Epithelial cell of umbilical artery (primary cell): ENCODE measurements around the gene ARFGEF2. TPM values are rescaled to one million over a fixed set of nuclear protein-coding genes. Genes with fewer than 3 reads are reported as not detected.

ENCODE experiments used
- total RNA-seq: library from RNA; depleted of rRNA; stranded (reverse); fragments of >200 nt; gene quantifications from 2 replicates; pipeline ENCODE4 v1.2.3, GENCODE V29; 2014

ARFGEF2 gene
- total RNA-seq, result 34.1 and 42.4 TPM in 2 replicates

GRCh38 chr20:48921168-48921882, at the start of gene ARFGEF2:
Gene ARFGEF2 (plus strand): TSS chr20:48921711. CDS start chr20:48921890, 179 bp downstream.

GRCh38 chr20:49046087-49046900, 124.8 kb downstream of the ARFGEF2 start, which contains the start of gene CSE1L:
Gene CSE1L (plus strand): TSS chr20:49046312. CDS start chr20:49058464, 12,152 bp downstream.

Other genes starting within 250 kb of the ARFGEF2 start
- 48.1 and 49.4 TPM in 2 replicates for gene PREX1, start 93.7 kb upstream of the ARFGEF2 start, total RNA-seq
- gene CSE1L, start 124.6 kb downstream of the ARFGEF2 start, total RNA-seq, result 111 and 121 TPM in 2 replicates